ENCODE results near the gene DNAAF8. TPM values are rescaled to one million over a fixed set of nuclear protein-coding genes. Genes with fewer than 3 reads are reported as not detected.

Gene DNAAF8
- total RNA-seq, 1 experiment from 2014 or later: 0.15 TPM

DNA sequence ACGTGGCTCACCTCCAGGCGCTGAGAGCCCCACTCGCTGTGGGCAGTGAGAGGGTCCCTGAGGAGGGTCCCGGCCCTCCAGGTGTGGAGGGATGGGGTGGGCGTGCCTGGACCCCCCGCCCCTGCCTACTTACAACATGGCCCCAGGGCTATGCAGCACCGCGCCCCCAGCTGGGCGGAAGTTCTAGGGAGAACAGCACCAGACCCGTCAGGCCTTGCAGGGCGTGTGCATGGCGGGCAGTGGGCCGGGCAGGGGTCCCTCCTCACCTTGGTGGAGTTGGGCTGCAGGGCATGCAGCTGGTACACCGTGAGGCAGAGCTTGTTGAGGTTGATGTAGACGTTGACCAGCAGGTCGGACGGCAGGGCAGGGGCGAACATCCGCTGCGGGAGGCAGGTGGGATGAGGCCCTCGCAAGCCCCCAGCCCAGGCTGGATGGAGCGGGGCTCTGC, 63.5 kb downstream of the DNAAF8 start:
- DNase-seq (ENCODE audit: extremely low read depth, low read depth): no peak

DNA sequence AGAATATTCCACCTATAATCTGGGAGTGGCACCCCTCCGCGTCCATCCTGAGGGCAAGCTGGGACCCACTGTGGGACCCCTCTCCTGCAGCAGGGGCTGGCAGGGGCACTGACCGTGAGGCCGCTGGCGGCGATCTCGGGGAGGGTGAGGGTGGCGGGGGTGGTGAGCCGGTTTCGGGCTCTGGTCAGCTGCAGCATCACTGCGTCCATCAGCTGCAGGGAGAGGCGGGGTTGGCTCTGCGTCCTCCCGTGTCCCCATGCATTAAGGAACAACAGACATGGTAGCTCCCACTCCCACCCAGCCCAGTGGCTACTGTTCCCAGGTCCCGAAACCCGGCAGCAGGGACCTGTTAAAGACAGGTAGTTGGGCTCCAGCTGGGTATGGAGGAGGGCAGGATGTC, 64.1 kb downstream of the DNAAF8 start:
- no peak for DNase-seq (ENCODE audit: extremely low read depth, low read depth)

Small RNAs within 50 kb of the gene (small RNA-seq; reads per million reads assigned to genes)
- gene RF00017: 0 reads per million in 2 experiments

Other genes starting within 250 kb of the DNAAF8 start
- 4.7 and 5.3 TPM in 2 replicates for gene CDIP1, start 195.8 kb upstream of the DNAAF8 start, total RNA-seq (2014; rRNA removed; shearing (Covaris generic))
- not detected in 2 replicates for gene C16orf96, start 178.2 kb upstream of the DNAAF8 start, total RNA-seq (2014; rRNA removed; shearing (Covaris generic))
- gene UBALD1, start 119.6 kb upstream of the DNAAF8 start, total RNA-seq (2014; rRNA removed; shearing (Covaris generic)): 10.7 and 11.5 TPM in 2 replicates
- 13.6 and 15.3 TPM in 2 replicates for gene MGRN1, start 109.7 kb upstream of the DNAAF8 start, total RNA-seq (2014; rRNA removed; shearing (Covaris generic))
- gene NUDT16L1, start 41.0 kb upstream of the DNAAF8 start, total RNA-seq (2014; rRNA removed; shearing (Covaris generic)): 5.5 and 7.8 TPM in 2 replicates
- gene ANKS3, start 266 bp upstream of the DNAAF8 start, total RNA-seq (2014; rRNA removed; shearing (Covaris generic)): 8.2 and 13.8 TPM in 2 replicates
- gene ZNF500, start 32.6 kb downstream of the DNAAF8 start, total RNA-seq (2014; rRNA removed; shearing (Covaris generic)): 6.2 and 7.0 TPM in 2 replicates
- not detected in 2 replicates for gene SEPTIN12, start 53.8 kb downstream of the DNAAF8 start, total RNA-seq (2014; rRNA removed; shearing (Covaris generic))
- gene SMIM22, start 60.8 kb downstream of the DNAAF8 start, total RNA-seq (2014; rRNA removed; shearing (Covaris generic)): not detected in 2 replicates
- 5.3 and 9.5 TPM in 2 replicates for gene ROGDI, start 68.1 kb downstream of the DNAAF8 start, total RNA-seq (2014; rRNA removed; shearing (Covaris generic))
- gene GLYR1, start 112.8 kb downstream of the DNAAF8 start, total RNA-seq (2014; rRNA removed; shearing (Covaris generic)): 21.8 and 31.1 TPM in 2 replicates
- gene UBN1, start 112.9 kb downstream of the DNAAF8 start, total RNA-seq (2014; rRNA removed; shearing (Covaris generic)): 25.2 and 27.1 TPM in 2 replicates
- 2.5 and 3.5 TPM in 2 replicates for gene PPL, start 202.6 kb downstream of the DNAAF8 start, total RNA-seq (2014; rRNA removed; shearing (Covaris generic))
- gene SEC14L5, start 223.8 kb downstream of the DNAAF8 start, total RNA-seq (2014; rRNA removed; shearing (Covaris generic)): 0.02 and 0.12 TPM in 2 replicates

Data from NCI-H460 (cell line).